Astrocyte (in vitro differentiated cells and primary cell): ENCODE results near the gene ADGRG6. TPM values are rescaled to one million over a fixed set of nuclear protein-coding genes. Genes with fewer than 3 reads are reported as not detected.

Experiments
- DNase-seq: peaks from one replicate; pipeline ENCODE4 v3.0.0-alpha.2; 2010; ENCODE audit warnings: low read depth
- FAIRE-seq: peaks from 2 replicates; lab custom pipeline; 2011; peaks lifted over from hg19 to GRCh38; lab: Jason Lieb, UNC
- H2AFZ ChIP-seq: 2 replicates; pipeline ENCODE4 v1.6.0; 2012; ENCODE audit warnings: low read depth, low read length, inconsistent platforms
- H3K27ac ChIP-seq: 2 replicates; pipeline ENCODE4 v1.5.1; 2011; ENCODE audit warnings: low read depth, low read length, inconsistent platforms
- H3K27me3 ChIP-seq: 2 replicates; pipeline ENCODE4 v1.6.0; 2011; ENCODE audit warnings: low read length, inconsistent platforms; ENCODE audit not compliant: insufficient read depth
- H3K36me3 ChIP-seq: 2 replicates; pipeline ENCODE4 v1.5.1; 2011; ENCODE audit warnings: low read length, inconsistent platforms; ENCODE audit not compliant: insufficient read depth
- H3K4me1 ChIP-seq: 2 replicates; pipeline ENCODE4 v1.5.1; 2011; ENCODE audit warnings: low read length, inconsistent platforms; ENCODE audit not compliant: insufficient read depth
- H3K4me2 ChIP-seq: 2 replicates; pipeline ENCODE4 v1.6.0; 2012; ENCODE audit warnings: low read length, inconsistent platforms
- H3K4me3 ChIP-seq: 2 replicates; pipeline ENCODE4 v1.5.1; 2011; ENCODE audit warnings: low read depth, mild to moderate bottlenecking, low read length, inconsistent platforms; ENCODE audit not compliant: insufficient read depth
- H3K79me2 ChIP-seq: 2 replicates; pipeline ENCODE4 v1.6.0; 2012; ENCODE audit warnings: mild to moderate bottlenecking, low read length, inconsistent platforms; ENCODE audit not compliant: insufficient read depth
- H3K9ac ChIP-seq: 2 replicates; pipeline ENCODE4 v1.6.0; 2012; ENCODE audit warnings: mild to moderate bottlenecking, low read length, inconsistent platforms
- H3K9me3 ChIP-seq: 2 replicates; pipeline ENCODE4 v1.5.1; 2012; ENCODE audit warnings: low read depth, mild to moderate bottlenecking, low read length, inconsistent platforms; ENCODE audit not compliant: insufficient read depth
- H4K20me1 ChIP-seq: 2 replicates; pipeline ENCODE4 v1.6.0; 2012; ENCODE audit warnings: low read length, inconsistent platforms; ENCODE audit not compliant: insufficient read depth
- H3K27ac Mint-ChIP-seq: one replicate; pipeline ENCODE4 v1.8.0; 2021; ENCODE audit warnings: mild to moderate bottlenecking, mixed read lengths; ENCODE audit not compliant: unreplicated experiment
- H3K27me3 Mint-ChIP-seq: one replicate; pipeline ENCODE4 v1.8.0; 2021; ENCODE audit warnings: low read depth, mixed read lengths; ENCODE audit not compliant: unreplicated experiment
- H3K36me3 Mint-ChIP-seq: one replicate; pipeline ENCODE4 v1.8.0; 2021; ENCODE audit warnings: low read depth, mixed read lengths; ENCODE audit not compliant: unreplicated experiment
- H3K4me1 Mint-ChIP-seq: one replicate; pipeline ENCODE4 v1.8.0; 2021; ENCODE audit warnings: low read depth, mixed read lengths; ENCODE audit not compliant: unreplicated experiment
- H3K4me3 Mint-ChIP-seq: one replicate; pipeline ENCODE4 v1.8.0; 2021; ENCODE audit warnings: mild to moderate bottlenecking, moderate library complexity, mixed read lengths; ENCODE audit not compliant: unreplicated experiment
- H3K9me3 Mint-ChIP-seq: one replicate; pipeline ENCODE4 v1.8.0; 2021; ENCODE audit warnings: mild to moderate bottlenecking, mixed read lengths; ENCODE audit not compliant: unreplicated experiment
- EZH2 ChIP-seq: IDR thresholded peaks from 2 replicates; pipeline ENCODE4 v1.6.1; 2012; ENCODE audit warnings: mild to moderate bottlenecking, low read length, inconsistent platforms; ENCODE audit not compliant: insufficient read depth
- total RNA-seq: library from RNA; stranded (reverse); gene quantifications from 2 replicates; pipeline ENCODE4 v1.2.1, GENCODE V29; 2021
- TF ChIP-seq, protein P1 (sequence below): IDR thresholded peaks from 2 replicates; pipeline ENCODE4 v1.5.1; 2011; ENCODE audit warnings: low read depth, mild to moderate bottlenecking, inconsistent platforms, low read length, moderate library complexity; ENCODE audit not compliant: insufficient read depth

The ADGRG6 gene
- total RNA-seq, 1 donor from 2014 or later: 98.2 TPM

- Mint-ChIP-seq H3K9me3 (no peaks in the 10 kb centered on the region), H3K4me1 (no peaks in the 10 kb centered on the region), H3K27ac (no peak overlapping the region), H3K36me3 (no peaks in the 10 kb centered on the region), H3K4me3 (no peak overlapping the region), H3K27me3 (no peaks in the 10 kb centered on the region)
- no peaks in the 10 kb centered on the region for H3K9me3 ChIP-seq
- H3K4me1 ChIP-seq: no peaks in the 10 kb centered on the region
- TF ChIP-seq EZH2: no peak
- TF ChIP-seq, protein P1, sequence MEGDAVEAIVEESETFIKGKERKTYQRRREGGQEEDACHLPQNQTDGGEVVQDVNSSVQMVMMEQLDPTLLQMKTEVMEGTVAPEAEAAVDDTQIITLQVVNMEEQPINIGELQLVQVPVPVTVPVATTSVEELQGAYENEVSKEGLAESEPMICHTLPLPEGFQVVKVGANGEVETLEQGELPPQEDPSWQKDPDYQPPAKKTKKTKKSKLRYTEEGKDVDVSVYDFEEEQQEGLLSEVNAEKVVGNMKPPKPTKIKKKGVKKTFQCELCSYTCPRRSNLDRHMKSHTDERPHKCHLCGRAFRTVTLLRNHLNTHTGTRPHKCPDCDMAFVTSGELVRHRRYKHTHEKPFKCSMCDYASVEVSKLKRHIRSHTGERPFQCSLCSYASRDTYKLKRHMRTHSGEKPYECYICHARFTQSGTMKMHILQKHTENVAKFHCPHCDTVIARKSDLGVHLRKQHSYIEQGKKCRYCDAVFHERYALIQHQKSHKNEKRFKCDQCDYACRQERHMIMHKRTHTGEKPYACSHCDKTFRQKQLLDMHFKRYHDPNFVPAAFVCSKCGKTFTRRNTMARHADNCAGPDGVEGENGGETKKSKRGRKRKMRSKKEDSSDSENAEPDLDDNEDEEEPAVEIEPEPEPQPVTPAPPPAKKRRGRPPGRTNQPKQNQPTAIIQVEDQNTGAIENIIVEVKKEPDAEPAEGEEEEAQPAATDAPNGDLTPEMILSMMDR: no peak
- no peak overlapping the region for H3K4me3 ChIP-seq
- FAIRE-seq (no peak), DNase-seq (no peak)
- H3K9ac ChIP-seq: no peak overlapping the region
- H3K36me3 ChIP-seq: no peaks in the 10 kb centered on the region
- H3K27ac ChIP-seq: no peak overlapping the region
- no peak overlapping the region for H2AFZ ChIP-seq
- H4K20me1 ChIP-seq: no peaks in the 10 kb centered on the region
- H3K79me2 ChIP-seq: no peaks in the 10 kb centered on the region
- H3K27me3 ChIP-seq: no peaks in the 10 kb centered on the region
- no peak overlapping the region for H3K4me2 ChIP-seq
Observed at GRCh38 chr6:142469220-142469619, 167.4 kb downstream of the ADGRG6 start.

DNA sequence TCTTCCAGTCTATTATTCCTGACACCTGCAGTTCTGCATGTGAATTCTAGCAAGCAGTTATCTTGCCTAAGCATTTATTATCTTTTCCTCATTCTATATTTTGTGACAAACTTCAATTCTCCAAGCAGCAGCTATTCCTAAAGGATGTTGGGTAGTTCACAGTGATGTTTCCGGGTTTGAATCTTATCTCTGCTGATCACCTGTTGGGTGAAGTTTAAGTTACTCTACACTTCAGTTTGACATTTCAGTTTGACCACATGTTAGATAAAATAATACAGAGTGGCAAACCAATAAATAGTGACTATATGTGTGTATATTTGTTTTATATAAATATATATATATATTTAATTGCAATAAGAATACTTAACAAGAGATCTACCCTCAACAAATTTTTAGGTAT is 168.6 kb downstream of the ADGRG6 start:
- Mint-ChIP-seq H3K4me3 (no peak overlapping the region), H3K4me1 (no peaks in the 10 kb centered on the region), H3K27me3 (no peaks in the 10 kb centered on the region), H3K9me3 (no peaks in the 10 kb centered on the region), H3K36me3 (no peaks in the 10 kb centered on the region), H3K27ac (no peak overlapping the region)
- TF ChIP-seq EZH2: no peak
- TF ChIP-seq, protein P1: no peak
- no peak for FAIRE-seq
- Histone ChIP-seq H3K4me1 (no peaks in the 10 kb centered on the region), H4K20me1 (no peaks in the 10 kb centered on the region), H3K4me3 (no peak overlapping the region), H3K36me3 (no peaks in the 10 kb centered on the region), H2AFZ (no peak overlapping the region), H3K4me2 (no peak overlapping the region), H3K27me3 (no peaks in the 10 kb centered on the region), H3K27ac (no peak overlapping the region), H3K9ac (no peak overlapping the region), H3K9me3 (no peaks in the 10 kb centered on the region), H3K79me2 (no peaks in the 10 kb centered on the region)
- DNase-seq: no peak

- Mint-ChIP-seq H3K4me1 (no peaks in the 10 kb centered on the region), H3K36me3 (no peaks in the 10 kb centered on the region), H3K9me3 (no peaks in the 10 kb centered on the region), H3K4me3 (no peak overlapping the region), H3K27ac (peak overlapping the region; percentile 58), H3K27me3 (no peaks in the 10 kb centered on the region)
- no peaks in the 10 kb centered on the region for H3K9me3 ChIP-seq
- DNase-seq: peak; percentile 36
- H3K4me3 ChIP-seq: no peak overlapping the region
- H3K27ac ChIP-seq: no peak overlapping the region
- TF ChIP-seq, protein P1: peak; percentile 67
- no peak for TF ChIP-seq EZH2
- H4K20me1 ChIP-seq: no peaks in the 10 kb centered on the region
- H3K27me3 ChIP-seq: no peaks in the 10 kb centered on the region
- H3K4me2 ChIP-seq: peak overlapping the region; percentile 63
- H3K36me3 ChIP-seq: no peaks in the 10 kb centered on the region
- no peaks in the 10 kb centered on the region for H3K4me1 ChIP-seq
- peak overlapping the region; percentile 38 for H2AFZ ChIP-seq
- peak; percentile 98 for FAIRE-seq
- no peaks in the 10 kb centered on the region for H3K79me2 ChIP-seq
- H3K9ac ChIP-seq: peak overlapping the region; percentile 52
Observed at GRCh38 chr6:142474531-142475289, 172.9 kb downstream of the ADGRG6 start.
